GM21576 (cell line): ENCODE results near the gene STX8.
"Not testable (repeated sequence)": the region's sequence is repeated elsewhere in the genome, so short reads cannot be mapped to it uniquely, and the experiment has no call there.

Experiments
- ATAC-seq: cut with Tn5 transposase; IDR thresholded peaks from one replicate; pipeline ENCODE4 v1.9.1; 2021; ENCODE audit warnings: mild to moderate bottlenecking, moderate library complexity; ENCODE audit not compliant: unreplicated experiment

Gene STX8

GRCh38 chr17:9355846-9356245 lies 219.8 kb downstream of the STX8 start:
- ATAC-seq, result no peak

- ATAC-seq, result not testable (repeated sequence)
Observed at GRCh38 chr17:9355231-9355630, 220.4 kb downstream of the STX8 start.

GRCh38 chr17:9350080-9350479 lies 225.5 kb downstream of the STX8 start:
- ATAC-seq, result no peak

- ATAC-seq, result no peak
Observed at GRCh38 chr17:9346296-9346926, 229.2 kb downstream of the STX8 start.

- ATAC-seq, result no peak
Observed at GRCh38 chr17:9343516-9343915, 232.1 kb downstream of the STX8 start.

GRCh38 chr17:9342225-9342624 lies 233.4 kb downstream of the STX8 start:
- ATAC-seq, result no peak

- no peak for ATAC-seq
Observed at GRCh38 chr17:9339958-9340357, 235.7 kb downstream of the STX8 start.

- not testable (repeated sequence) for ATAC-seq
Observed at GRCh38 chr17:9339482-9339881, 236.1 kb downstream of the STX8 start.

- ATAC-seq, result no peak
Observed at GRCh38 chr17:9336817-9337216, 238.8 kb downstream of the STX8 start.

- no peak for ATAC-seq
Observed at GRCh38 chr17:9334536-9335446, 240.8 kb downstream of the STX8 start.

- ATAC-seq, result no peak
Observed at GRCh38 chr17:9332132-9332494, 243.5 kb downstream of the STX8 start.

GRCh38 chr17:9331279-9332131 lies 244.1 kb downstream of the STX8 start:
- ATAC-seq, result no peak

GRCh38 chr17:9330611-9331271 lies 244.9 kb downstream of the STX8 start:
- ATAC-seq, result no peak

GRCh38 chr17:9330141-9330540 lies 245.5 kb downstream of the STX8 start:
- no peak for ATAC-seq

- ATAC-seq, result no peak
Observed at GRCh38 chr17:9329251-9329921, 246.2 kb downstream of the STX8 start.

GRCh38 chr17:9324864-9325263 lies 250.8 kb downstream of the STX8 start:
- no peak for ATAC-seq

GRCh38 chr17:9322326-9322725 lies 253.3 kb downstream of the STX8 start:
- ATAC-seq, result no peak

GRCh38 chr17:9321890-9322289 lies 253.7 kb downstream of the STX8 start:
- no peak for ATAC-seq

- ATAC-seq, result no peak
Observed at GRCh38 chr17:9315360-9315759, 260.3 kb downstream of the STX8 start.

- no peak for ATAC-seq
Observed at GRCh38 chr17:9313346-9313745, 262.3 kb downstream of the STX8 start.
